CD4-positive, alpha-beta T cell (primary cell): Measurements from ENCODE around the gene BMPR2. TPM values are rescaled to one million over a fixed set of nuclear protein-coding genes. Genes with fewer than 3 reads are reported as not detected.

Experiments used
- ATAC-seq: fragments of 200-7000 bp; cut with Tn5 transposase; one replicate; pipeline ENCODE4 v1.10.0; 2022; ENCODE audit warnings: mild to moderate bottlenecking; ENCODE audit not compliant: poor library complexity
- CTCF ChIA-PET: fragments of 350-600 bp; sonication (Branson Sonifier 250); formaldehyde crosslinking; loops from one replicate; lab custom pipeline; 2021; ENCODE audit warnings: antibody characterized with exemption, inconsistent platforms; lab: Charles Lee
- POLR2A ChIA-PET: fragments of 350-600 bp; sonication (Branson Sonifier 250); formaldehyde crosslinking; loops from one replicate; lab custom pipeline; 2021; ENCODE audit warnings: antibody characterized with exemption, inconsistent platforms; lab: Charles Lee
- DNase-seq, 14 experiments: peaks; one replicate each; pipeline ENCODE4 v3.0.0-alpha.2; 2013 to 2020; ENCODE audit warnings: mixed read lengths in 2 of 14
- H3K27ac ChIP-seq, 2 donors: one replicate each; pipeline versions ENCODE4 v1.5.1 to v1.7.0; 2013; ENCODE audit warnings: low read length in 2 of 2, low read depth in 1 of 2, mild to moderate bottlenecking in 1 of 2
- H3K27me3 ChIP-seq, 2 experiments: 1 replicate in 1 of 2; 2 replicates in 1 of 2; pipeline versions ENCODE4 v1.6.1 to v1.7.0; 2013; ENCODE audit warnings: low read length in 2 of 2, control low read depth in 1 of 2, mild to moderate bottlenecking in 1 of 2, moderate library complexity in 1 of 2; ENCODE audit not compliant: insufficient read depth in 2 of 2, control insufficient read depth in 1 of 2
- H3K36me3 ChIP-seq: one replicate; pipeline ENCODE4 v1.6.1; 2013; ENCODE audit warnings: low read length, control low read depth; ENCODE audit not compliant: insufficient read depth
- H3K4me1 ChIP-seq: one replicate; pipeline ENCODE4 v1.6.1; 2013; ENCODE audit warnings: low read length, control low read depth; ENCODE audit not compliant: insufficient read depth
- H3K4me3 ChIP-seq: one replicate; pipeline ENCODE4 v1.5.1; 2013; ENCODE audit warnings: mild to moderate bottlenecking, low read length, moderate library complexity
- H3K9me3 ChIP-seq, 2 experiments: 1 replicate in 1 of 2; 2 replicates in 1 of 2; pipeline versions ENCODE4 v1.6.1 to v1.7.0; 2013; ENCODE audit warnings: low read length in 2 of 2, mild to moderate bottlenecking in 2 of 2, control low read depth in 1 of 2, moderate library complexity in 1 of 2; ENCODE audit not compliant: control insufficient read depth in 1 of 2, insufficient read depth in 1 of 2
- H3K27ac Mint-ChIP-seq: one replicate; pipeline ENCODE4 v1.8.0; 2020; ENCODE audit warnings: mixed read lengths
- H3K27me3 Mint-ChIP-seq: one replicate; pipeline ENCODE4 v1.8.0; 2021; ENCODE audit warnings: mixed read lengths
- H3K36me3 Mint-ChIP-seq: one replicate; pipeline ENCODE4 v1.8.0; 2021; ENCODE audit warnings: low read depth, mixed read lengths
- H3K4me1 Mint-ChIP-seq: one replicate; pipeline ENCODE4 v1.8.0; 2021; ENCODE audit warnings: low read depth, mixed read lengths
- H3K4me3 Mint-ChIP-seq: one replicate; pipeline ENCODE4 v1.8.0; 2020; ENCODE audit warnings: mild to moderate bottlenecking, mixed read lengths
- H3K9me3 Mint-ChIP-seq: one replicate; pipeline ENCODE4 v1.8.0; 2020; ENCODE audit warnings: mixed read lengths
- intact Hi-C, 2 experiments: fragments of 100-400 bp; cut with DNase I in 1 of 2; cut with micrococcal nuclease in 1 of 2; formaldehyde crosslinking; loops; one replicate each; pipeline versions ENCODE4 v1.15.1 to v1.9.0; 2023 to 2025; cut with DNase I, micrococcal nuclease
- total RNA-seq, 174 experiments: library from RNA in 2 of 174; stranded (reverse) in 2 of 174; gene quantifications; one replicate each; pipeline ENCODE4 v1.2.3 and lab custom pipeline; 2021 to 2026
- TF ChIP-seq, protein P1 (sequence below): fragments of 200-600 bp; IDR thresholded peaks from one replicate; pipeline ENCODE4 v1.8.0; 2022; ENCODE audit warnings: antibody characterized with exemption, mild to moderate bottlenecking

BMPR2 gene
- total RNA-seq, 2 experiments from 2014 or later = 12.7 to 12.8 TPM

DNA sequence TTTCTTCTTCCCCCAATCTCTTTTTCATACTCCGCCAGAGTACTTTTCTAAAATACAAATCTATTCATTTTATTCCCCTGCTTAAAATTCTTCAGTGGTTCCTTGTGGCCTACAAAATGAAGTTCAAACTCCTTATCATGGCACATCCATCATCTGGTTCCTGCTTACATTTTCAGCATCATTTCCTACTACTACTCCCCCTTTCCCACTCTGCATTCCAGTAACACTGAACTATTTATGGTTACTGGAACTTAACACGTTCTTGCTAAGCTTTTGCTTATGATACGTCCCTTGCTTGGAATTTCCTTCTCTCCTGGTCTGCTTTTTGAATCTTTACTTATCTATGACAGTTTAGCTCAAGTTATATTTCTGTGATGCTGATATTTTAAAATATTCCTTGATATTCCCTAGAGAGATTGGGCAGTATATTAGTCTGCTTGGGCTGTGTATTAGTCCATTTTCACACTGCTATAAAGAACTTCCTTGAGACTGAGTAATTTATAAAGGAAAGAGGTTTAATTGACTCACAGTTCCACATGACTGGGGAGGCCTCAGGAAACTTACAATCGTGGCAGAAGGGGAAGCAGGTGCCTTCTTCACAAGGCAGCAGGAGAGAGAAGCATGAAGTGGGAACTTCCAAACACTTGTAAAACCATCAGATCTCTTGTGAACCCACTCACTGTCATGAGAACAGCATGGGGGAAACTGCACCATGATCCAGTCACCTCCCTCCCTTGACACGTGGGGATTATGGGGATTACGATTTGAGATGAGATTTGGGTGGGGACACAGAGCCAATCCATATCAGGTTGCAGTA is 53.2 kb downstream of the BMPR2 start:
- peaks cover 5% of the 10 kb centered on the region for H3K4me1 Mint-ChIP-seq
- ATAC-seq (no peak), DNase-seq (no peak)
- CTCF ChIA-PET = no interaction called here
- peaks cover 34% of the 10 kb centered on the region for H3K36me3 Mint-ChIP-seq
- no peaks in the 10 kb centered on the region for H3K4me1 ChIP-seq
- no peak overlapping the region for H3K27ac ChIP-seq
- POLR2A ChIA-PET = no interaction called here
- H3K27me3 ChIP-seq = no peaks in the 10 kb centered on the region
- H3K9me3 ChIP-seq = no peaks in the 10 kb centered on the region
- no peaks in the 10 kb centered on the region for H3K36me3 ChIP-seq
- H3K27ac Mint-ChIP-seq = no peak overlapping the region
- no peak overlapping the region for H3K4me3 ChIP-seq
- intact Hi-C loops = no loop called here
- no peaks in the 10 kb centered on the region for H3K27me3 Mint-ChIP-seq
- peaks cover 10% of the 10 kb centered on the region for H3K9me3 Mint-ChIP-seq
- TF ChIP-seq, protein P1, sequence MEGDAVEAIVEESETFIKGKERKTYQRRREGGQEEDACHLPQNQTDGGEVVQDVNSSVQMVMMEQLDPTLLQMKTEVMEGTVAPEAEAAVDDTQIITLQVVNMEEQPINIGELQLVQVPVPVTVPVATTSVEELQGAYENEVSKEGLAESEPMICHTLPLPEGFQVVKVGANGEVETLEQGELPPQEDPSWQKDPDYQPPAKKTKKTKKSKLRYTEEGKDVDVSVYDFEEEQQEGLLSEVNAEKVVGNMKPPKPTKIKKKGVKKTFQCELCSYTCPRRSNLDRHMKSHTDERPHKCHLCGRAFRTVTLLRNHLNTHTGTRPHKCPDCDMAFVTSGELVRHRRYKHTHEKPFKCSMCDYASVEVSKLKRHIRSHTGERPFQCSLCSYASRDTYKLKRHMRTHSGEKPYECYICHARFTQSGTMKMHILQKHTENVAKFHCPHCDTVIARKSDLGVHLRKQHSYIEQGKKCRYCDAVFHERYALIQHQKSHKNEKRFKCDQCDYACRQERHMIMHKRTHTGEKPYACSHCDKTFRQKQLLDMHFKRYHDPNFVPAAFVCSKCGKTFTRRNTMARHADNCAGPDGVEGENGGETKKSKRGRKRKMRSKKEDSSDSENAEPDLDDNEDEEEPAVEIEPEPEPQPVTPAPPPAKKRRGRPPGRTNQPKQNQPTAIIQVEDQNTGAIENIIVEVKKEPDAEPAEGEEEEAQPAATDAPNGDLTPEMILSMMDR = no peak
- no peak overlapping the region for H3K4me3 Mint-ChIP-seq

DNA sequence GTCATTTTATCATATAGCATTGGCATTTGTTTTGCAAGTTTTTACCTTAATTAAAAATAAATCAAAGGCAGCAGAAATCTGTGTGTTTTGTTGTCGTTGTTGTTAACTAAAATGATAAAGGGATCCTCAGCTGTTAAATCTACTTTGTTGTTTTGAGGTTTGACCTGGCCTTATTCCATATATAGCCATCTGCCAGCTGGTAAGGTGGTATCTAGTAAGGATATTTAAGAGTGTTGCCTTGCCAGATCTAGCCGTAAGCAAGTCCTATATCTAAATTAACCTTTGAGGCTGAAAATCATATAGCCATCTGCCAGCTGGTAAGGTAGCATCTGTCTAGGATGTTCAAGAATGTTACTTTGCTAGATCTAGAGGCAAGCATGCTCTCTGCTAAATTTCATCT is 56.6 kb downstream of the BMPR2 start:
- H3K27me3 Mint-ChIP-seq = no peaks in the 10 kb centered on the region
- intact Hi-C loops = no loop called here
- Histone ChIP-seq H3K36me3 (no peaks in the 10 kb centered on the region), H3K4me1 (no peaks in the 10 kb centered on the region), H3K27me3 (no peaks in the 10 kb centered on the region), H3K4me3 (no peak overlapping the region), H3K9me3 (no peaks in the 10 kb centered on the region), H3K27ac (no peak overlapping the region)
- H3K9me3 Mint-ChIP-seq = peaks cover 10% of the 10 kb centered on the region
- DNase-seq (no peak), ATAC-seq (no peak)
- no peak overlapping the region for H3K27ac Mint-ChIP-seq
- H3K4me3 Mint-ChIP-seq = no peak overlapping the region
- POLR2A ChIA-PET = no interaction called here
- peaks cover 18% of the 10 kb centered on the region for H3K36me3 Mint-ChIP-seq
- TF ChIP-seq, protein P1 = no peak
- CTCF ChIA-PET = no interaction called here
- no peaks in the 10 kb centered on the region for H3K4me1 Mint-ChIP-seq

DNA sequence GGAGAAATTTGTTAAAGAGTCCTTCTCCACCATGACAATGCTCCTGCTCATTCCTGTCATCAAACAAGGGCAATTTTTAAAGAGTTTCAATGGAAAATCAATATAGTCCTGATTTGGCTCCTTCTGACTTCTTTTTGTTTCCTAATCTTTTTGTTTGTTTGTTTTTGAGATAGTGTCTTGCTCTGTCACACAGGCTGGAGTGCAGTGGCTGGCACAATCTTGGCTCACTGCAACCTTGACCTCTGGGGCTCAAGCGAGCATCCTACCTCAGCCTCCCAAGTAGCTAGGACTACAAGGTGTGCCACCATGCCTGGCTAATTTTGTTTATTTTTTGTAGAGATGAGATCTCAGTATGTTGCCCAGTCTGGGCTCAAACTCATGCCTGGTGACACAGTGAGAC is 58.3 kb downstream of the BMPR2 start:
- H3K4me1 ChIP-seq = no peaks in the 10 kb centered on the region
- Mint-ChIP-seq H3K4me1 (no peaks in the 10 kb centered on the region), H3K9me3 (peaks cover 1% of the 10 kb centered on the region), H3K4me3 (no peak overlapping the region), H3K36me3 (peaks cover 3% of the 10 kb centered on the region), H3K27ac (no peak overlapping the region), H3K27me3 (no peaks in the 10 kb centered on the region)
- CTCF ChIA-PET = no interaction called here
- H3K4me3 ChIP-seq = no peak overlapping the region
- H3K36me3 ChIP-seq = no peaks in the 10 kb centered on the region
- no peaks in the 10 kb centered on the region for H3K9me3 ChIP-seq
- DNase-seq (no peak), ATAC-seq (no peak)
- TF ChIP-seq, protein P1 = no peak
- POLR2A ChIA-PET = no interaction called here
- no peaks in the 10 kb centered on the region for H3K27me3 ChIP-seq
- intact Hi-C loops = no loop called here
- no peak overlapping the region for H3K27ac ChIP-seq
